NCI-H69 (cell line): ENCODE measurements around the gene SPARC.
"Not testable (repeated sequence)": the region's sequence is repeated elsewhere in the genome, so short reads cannot be mapped to it uniquely, and the experiment has no call there.

ENCODE experiments used
- DNase-seq: peaks from one replicate; lab custom pipeline; 2025; lab: John Stamatoyannopoulos, UW

The SPARC gene, protein sequence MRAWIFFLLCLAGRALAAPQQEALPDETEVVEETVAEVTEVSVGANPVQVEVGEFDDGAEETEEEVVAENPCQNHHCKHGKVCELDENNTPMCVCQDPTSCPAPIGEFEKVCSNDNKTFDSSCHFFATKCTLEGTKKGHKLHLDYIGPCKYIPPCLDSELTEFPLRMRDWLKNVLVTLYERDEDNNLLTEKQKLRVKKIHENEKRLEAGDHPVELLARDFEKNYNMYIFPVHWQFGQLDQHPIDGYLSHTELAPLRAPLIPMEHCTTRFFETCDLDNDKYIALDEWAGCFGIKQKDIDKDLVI

DNA sequence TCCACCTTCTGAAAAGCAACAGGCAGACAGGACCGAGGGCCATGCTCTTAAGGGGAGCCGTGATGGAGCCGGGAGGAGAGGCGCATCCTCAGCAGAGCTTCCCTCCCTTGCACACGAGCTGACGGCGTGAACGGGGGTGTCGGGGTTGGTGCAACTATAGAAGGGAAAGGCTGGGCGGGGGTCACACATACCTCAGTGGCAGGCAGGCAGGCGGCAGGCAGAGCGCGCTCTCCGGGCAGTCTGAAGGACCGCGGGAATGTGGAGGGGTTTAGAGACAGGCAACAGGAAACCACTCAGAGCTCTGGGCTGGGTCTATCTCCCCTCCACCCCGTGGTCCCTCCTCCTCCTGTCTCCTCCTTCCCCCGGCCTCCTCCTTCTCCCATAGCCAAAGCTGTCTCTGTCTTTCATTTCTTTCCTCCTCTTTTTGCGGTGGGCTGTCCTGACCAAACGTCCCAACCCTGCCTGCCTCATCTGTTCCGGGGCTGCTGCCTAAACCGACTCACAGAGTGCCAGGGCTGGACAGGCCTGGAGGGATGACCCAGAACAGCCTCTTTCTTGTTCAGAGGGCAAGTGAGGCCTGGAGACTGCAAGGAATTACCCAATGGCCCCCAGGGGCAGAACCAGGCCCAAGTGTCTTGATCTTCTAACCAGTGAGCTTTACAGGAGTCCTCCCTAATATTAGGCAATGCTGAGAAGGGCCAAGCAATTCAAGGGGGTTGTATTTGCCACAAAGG lies at the start of gene SPARC:
TSS of gene SPARC (minus strand) at position 242 of the 734 bp plus-strand sequence. CDS start 10,727 bp downstream, outside the sequence.
- peak; percentile 43 for DNase-seq

DNA sequence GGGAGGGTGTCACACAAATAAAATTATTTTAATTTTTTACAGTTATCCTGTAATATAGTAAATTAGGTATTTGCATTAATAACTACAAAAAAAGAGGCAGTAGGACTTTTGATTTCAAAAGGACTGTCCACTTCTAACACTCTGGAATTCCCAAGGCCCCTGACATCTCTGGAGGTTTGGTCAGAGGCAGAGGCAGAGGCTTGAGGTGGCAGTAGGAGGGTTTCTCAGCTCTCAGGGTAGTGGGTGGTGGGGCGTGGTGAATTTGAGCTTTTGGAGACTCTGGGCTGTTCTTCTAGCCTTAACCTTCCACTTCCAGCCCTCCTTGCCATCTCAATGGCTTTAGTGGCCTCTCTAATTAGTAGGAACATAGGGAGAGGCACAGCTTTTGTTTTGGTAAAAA lies 48.9 kb upstream of the SPARC start:
- no peak for DNase-seq

DNA sequence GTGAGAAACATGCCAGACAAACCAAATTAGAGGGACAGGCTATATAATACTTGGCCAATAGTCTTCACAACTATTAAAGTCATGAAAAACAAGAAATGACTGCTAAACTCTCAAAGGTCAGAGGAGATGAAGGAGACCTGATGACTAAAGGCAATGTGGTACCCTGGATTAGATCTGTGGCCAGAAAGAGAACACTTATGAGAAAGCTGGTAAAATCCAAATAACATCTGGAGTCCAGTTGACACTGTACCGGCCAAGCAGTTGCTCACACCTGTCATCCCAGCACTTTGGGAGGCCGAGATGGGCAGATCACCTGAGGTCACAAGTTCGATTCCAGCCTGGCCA lies 47.3 kb upstream of the SPARC start:
- no peak for DNase-seq

DNA sequence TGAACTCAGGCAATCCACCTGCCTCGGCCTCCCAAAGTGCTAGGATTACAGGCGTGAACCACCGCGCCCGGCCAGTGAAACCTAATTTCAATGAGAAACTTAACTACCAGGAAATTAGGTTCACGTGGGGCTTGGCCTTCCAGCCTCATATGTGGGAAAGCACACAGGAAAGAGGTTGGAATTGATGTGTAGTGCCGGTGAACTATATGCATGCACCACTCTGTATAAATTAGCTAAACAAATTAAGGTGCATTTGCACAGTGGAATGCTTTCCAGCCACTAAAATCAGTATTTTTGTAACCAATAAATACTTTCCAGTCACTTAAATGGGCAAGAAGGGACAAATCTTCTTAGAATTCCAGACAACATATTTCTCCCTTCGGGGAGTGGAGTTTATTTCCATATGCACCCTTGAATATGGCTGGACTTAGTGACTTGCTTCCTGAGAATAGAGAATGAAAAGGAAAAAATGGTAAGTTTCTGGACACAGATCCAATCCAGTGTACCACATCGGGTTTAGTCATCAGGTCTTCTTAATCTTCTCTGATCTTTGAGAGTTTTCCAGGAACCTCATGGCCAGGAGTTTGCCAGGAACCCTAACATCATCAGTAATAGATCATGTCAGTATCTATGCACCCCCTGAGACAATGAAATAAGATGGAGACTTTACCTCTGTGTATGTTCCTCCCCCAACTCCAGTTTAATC lies 46.8 kb upstream of the SPARC start:
- DNase-seq: no peak

DNA sequence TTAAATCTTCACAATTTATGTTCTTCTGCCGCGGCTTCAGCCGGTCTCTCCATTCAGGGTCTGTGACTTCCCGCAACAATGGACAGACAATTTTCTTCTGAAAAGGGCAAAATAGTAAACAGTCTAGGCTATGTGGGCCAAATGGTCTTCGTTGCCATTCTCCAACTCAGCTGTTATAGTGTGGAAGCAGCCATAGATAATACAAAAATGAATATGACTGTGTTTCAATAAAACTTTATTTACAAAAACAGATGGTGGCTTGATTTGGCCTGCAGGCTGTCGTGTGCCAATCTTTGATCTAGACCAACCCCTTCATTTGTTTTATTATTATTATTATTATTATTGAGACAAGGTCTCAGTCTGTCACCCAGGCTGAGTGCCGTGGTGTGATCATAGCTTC lies 43.7 kb upstream of the SPARC start:
- DNase-seq: no peak

DNA sequence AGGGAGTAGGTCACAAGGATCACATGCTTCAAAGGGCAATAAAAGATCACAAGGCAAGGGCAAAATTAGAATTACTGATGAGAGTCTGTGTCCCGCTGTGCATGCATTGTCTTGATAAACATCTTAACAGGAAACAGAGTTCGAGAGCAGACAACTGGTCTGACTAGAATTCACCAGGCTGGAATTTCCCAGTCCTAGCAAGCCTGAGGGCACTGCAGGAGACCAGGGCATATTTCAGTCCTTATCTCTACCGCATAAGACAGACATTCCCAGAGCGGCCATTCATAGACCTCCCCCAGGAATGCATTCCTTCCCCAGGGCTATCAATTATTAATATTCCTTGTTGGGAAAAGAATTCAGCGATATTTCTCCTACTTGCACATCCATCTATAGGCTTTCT lies 42.9 kb upstream of the SPARC start:
- not testable (repeated sequence) for DNase-seq

DNA sequence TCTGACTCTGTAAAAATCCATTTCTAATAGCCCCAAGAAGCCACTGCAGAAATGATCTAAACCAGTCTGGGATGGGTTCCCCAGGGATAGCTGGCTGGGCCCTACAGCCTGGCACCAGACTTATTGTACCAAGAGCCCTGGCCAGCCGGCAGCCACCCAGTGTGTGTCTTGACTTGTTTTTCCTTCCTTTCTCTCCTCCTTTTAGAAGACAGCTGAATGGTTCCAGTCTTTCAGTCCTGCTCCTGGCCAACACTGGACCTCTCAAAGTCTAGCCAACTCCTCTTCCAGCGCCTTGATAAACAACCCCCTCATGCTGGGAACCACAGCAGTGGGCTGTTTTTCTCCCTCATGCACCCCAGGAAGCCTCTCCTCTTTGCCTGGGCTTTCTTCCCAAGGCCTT lies 37.6 kb upstream of the SPARC start:
- DNase-seq: no peak

DNA sequence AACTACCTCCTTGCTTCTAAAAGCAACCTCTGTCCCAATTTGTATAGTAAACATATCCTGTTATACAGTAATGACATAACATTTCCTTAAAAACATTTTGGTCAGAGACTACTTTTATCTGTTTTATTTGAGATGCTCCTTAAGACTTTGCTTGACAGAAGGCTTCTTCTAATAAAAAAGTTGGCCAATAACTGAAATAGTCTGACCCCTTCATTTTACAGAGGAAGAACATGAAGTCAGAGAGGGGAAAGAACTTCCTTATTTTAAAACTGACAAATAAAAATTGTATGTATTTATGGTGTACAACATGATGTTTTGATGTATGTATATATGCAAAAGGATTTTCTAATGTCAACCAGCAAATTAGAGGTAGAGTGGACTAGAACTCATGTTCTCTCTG lies 35.8 kb upstream of the SPARC start:
- no peak for DNase-seq

DNA sequence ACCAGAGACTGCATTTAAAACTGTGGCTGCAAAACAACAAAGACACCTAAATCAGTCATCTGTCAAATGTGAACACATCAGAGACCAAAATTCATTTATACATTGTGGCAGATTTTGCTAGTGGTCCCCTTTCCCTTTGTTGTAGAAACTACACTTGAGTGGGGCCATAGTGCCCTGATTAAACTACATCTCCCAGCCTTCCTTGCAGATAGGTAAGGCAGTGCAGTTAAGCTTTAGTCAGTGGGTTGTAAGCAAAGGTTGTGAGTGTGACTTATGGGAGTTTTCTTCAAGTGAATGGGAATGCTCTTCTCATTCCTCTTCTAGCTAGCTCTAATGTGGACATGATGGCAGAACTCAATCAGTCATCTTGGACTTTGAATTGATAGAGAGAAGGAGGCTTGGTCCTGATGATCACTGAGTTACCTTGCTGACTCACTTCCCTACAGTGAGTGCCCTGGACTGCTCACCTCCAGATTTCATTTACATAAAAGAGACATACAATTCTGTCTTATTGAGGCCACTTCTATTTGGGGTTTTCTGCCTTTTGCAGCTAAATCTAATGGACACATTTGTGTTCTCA lies 35.2 kb upstream of the SPARC start:
- no peak for DNase-seq

DNA sequence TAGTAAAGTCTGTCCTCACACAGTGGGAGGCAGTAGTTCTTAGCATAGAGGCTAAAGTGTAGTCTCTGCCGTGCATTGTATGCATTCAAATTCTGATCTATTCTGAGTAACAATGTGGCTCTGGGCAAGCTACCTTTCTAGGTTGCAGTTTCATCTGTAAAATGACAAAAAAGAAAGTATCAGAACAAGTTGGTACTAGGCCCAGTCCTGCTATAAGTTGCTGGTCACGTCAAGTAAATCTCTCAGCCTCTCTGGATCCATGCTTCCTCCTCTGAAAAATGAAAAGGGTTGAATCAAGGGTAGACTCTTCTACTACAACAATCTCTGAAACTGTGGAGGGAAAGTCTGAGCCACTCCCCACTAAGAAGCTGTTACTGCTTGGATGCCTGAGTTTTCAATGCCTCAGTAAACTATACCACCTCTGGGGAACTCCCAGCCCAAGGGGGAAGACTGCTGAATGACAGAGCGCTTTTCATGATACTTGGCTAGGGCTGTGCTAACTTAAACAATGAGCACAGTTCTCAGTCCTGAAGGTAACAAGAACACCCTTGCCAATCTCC lies 34.5 kb upstream of the SPARC start:
- DNase-seq: no peak

DNA sequence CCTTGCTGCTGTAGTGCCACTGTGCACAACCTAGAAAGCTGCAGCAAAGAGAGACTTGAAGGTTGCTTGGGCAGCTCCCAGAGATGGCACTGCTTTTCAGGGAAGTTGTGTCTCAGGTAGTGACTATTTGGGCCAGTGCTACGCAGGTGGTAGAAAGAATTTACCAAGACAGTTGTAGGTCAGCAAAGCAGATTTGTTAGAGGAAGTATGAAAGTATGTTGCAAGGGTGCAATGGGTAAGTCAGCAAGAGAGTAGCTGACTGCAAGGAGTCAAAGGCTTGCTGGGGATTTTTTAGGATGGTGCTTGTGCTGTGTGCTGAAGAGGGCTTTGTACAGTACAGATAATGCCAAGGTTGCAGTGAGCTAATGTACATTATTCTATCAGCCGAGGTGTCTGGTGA lies 33.5 kb upstream of the SPARC start:
- no peak for DNase-seq

DNA sequence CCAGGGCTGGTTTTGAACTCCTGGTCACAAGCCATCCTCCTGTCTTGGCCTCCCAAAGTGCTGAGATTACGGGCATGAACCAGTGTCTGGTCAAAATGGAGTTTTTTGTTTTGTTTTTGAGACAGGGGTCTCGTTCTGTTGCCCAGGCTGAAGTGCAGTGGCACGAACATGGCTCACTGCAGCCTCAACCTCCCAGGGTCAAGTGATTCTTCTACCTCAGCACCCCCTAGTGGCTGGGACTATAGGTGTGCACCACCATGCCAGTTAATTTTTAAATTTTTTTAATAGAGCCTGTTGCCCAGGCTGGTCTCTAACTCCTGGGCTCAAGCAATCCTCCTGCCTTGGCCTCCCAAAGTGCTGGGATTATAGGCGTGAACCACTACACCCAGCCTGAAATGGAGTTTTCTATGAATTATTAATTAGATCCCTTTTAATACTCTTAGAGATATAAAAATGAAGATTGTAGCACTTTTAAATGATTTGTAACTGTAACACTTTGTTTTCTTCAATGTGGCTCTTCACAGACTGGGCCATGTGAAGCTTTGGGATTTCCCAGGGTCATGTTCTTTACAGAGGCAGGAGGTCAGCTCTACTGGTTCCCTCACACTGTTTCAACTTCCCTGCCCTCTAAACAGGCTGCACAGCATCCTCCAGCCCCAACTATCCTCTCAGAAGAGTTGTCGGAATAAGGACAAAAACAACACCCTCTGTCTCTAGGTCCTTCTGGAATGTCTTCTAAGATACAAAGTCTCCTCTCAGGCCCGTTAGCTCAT lies 32.7 kb upstream of the SPARC start:
- peak; percentile 44 for DNase-seq

DNA sequence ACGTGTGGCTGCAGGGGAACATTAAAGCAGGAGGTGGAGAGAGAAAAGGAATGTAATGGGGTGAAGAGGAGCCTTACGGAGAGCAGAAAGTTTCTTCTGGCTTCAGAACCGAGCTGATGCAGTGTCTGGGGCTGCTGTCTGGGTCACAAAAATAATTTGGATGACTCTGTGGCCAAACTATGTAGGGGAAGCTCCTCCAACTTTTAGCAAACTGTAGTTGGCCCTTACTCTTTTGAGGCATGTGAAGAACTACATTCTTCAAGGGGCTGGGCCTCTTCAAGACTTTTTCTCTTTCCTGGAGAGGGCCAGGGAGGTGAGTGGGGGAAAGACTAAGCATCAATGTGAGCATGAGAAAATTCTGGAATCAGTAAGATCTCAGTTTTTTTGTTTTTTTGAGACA lies 31.9 kb upstream of the SPARC start:
- DNase-seq: no peak

DNA sequence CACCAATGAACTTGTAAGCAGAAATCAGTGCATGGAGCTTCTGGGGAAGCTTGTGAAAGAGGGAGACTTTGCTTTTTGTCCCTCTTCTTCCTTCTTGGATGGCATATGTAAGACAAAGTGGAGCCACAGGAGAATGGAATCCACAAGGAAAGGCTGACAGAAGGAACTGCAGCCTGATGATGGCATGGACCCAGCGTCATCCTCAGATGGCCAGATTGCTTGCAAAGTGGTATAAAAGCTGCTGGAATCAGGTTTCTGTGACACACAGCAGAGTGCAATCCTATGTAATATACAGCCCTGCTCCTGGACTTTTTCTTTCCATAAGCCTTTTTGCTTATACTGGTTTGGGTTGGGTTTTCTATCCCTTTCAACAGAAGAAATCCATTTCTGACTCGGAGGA lies 31.4 kb upstream of the SPARC start:
- DNase-seq: no peak

DNA sequence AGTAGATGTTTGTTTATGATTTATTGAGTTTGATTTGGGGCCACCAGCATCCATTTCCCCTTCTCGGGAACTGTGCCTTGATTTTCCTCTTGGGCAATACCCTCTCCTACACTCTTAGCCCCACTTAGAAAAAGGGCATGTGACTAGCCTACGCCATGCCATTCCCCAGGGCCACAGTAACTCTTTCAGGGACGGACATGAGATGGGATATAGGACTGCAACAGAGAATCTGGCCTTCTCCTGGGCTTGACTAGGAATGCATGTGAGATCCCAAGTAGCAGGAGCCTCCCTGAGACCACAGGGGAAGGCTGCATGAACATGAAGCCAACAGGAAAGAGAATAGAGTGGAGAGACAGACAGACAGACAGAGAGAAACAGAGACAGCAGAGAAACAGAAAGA lies 30.7 kb upstream of the SPARC start:
- DNase-seq: no peak

DNA sequence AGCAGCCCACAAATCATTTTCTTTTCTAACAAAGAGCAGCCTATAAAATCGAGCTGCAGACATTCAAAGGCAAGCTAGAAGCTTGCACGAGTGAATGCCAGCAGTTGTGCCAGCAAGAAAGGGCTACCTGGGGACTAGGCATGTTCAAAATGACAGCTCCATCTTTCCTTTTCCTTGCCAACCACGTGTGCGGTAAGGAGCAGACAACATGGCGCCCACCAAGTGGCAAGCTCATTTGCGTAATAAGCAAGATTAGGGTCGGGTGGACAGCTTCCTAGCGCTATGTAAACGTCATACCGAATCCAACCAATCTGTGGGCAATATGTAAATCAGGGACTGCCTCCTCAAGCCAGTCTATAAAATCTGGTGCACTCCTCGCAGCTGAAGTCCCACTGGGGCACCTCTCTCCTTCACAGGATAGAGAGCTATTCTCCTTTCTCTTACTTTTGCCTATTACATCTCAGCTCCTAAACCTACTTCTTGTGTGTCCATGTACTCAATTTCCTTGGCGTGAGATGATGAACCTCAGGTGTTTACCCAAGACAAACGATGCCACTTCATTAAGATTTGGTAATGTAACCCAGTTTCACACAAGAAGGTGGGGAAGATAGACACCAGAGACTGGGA lies 22.5 kb upstream of the SPARC start:
- peak; percentile 55 for DNase-seq

DNA sequence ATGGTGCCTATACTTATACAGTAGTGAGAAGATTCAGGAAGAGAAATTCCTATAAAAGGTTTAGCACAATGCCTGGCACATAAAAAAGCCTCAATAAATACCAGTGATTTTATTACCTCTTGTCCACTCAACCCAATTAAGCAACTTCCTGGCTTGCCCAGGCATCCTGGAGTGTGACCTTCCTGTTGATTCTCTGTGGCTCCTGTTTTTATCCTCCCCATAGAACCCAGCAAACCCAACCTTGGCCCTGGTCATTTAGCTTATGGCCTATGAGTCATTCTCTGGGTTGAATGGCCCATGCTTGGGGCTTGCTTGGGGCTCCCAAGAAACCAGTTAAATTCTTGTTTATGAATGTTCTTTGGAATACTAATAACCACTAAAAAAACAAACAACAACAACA lies 21.4 kb upstream of the SPARC start:
- peak; percentile 15 for DNase-seq

DNA sequence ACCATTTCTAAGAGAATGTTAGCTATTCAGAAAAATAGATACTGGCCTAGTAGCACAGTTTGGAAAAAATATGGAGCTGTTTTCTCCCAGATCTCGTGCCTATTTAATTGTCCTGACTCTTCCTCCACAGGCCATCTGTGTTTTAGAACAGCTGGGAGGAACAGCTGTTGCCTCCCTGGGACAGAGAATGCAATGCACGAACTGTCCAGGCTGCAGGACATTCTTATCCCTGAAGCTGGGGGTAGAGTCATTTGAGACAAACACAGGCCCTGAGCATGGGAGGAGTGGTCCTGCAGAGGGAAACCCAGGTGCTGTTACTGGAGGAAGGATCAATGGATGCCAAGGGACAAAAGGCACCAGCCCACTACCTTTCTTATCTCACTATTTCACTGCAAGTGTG lies 20.9 kb upstream of the SPARC start:
- DNase-seq: peak; percentile 27

DNA sequence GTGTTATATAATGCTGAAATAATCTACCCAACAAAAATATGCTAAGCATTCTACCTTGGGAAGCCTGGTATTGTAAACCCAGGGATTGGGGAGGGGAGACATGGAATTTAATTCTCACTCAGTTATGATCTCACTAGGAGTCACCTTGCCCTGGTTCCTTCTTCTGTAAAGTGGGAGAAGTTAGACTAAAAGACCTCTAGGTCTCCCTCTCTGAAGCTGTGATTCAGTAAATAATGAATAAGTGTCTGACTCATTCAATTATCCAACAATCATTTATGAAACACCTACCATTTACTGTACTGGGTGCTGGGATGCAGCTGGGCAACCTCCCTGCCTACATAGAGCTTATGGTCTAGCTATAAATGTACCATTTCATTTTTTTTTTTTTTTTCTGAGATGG lies 20.2 kb upstream of the SPARC start:
- no peak for DNase-seq

DNA sequence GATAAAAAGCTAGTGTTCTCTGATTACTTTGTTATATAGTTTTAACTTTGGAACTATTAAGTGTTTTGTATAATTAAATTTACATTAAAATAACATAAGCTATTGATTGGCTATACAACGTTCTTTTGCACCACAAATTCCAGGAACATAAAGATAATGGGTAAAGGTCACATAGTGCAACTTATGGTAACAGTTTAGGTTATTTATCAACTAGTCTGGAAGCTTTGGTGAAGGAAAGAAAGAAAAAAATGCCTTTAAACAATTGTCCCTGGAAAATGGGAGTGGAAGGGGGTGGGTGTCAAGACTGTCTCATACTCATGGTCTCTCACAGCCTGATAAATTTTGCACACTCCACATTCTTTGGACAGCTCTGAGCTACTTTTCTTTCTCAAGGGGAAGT lies 17.1 kb upstream of the SPARC start:
- DNase-seq: no peak

DNA sequence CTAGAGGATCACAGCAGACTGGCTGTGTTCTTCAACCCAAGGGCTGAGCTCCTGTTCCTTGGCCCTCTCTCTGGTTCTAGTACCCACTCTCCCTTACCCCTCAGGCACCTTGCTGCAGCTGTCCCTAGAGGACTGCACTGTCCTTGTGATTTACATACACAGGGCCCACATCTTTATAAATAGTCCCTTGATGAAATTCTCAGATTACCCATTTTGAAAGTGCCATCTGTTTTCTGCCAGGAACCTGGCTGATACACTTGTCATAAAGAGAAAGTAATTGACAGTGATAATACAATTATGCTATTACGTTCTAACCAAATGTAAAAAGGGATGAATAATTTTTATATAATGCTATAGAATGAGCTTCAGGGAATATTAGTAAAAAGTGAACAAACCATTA lies 16.5 kb upstream of the SPARC start:
- peak; percentile 75 for DNase-seq
